SK-N-SH treated with all-trans-retinoic acid at 6 μM for 48 hours (cell line): ENCODE measurements around the gene DPY19L3.
"Not testable (repeated sequence)": the region's sequence is repeated elsewhere in the genome, so short reads cannot be mapped to it uniquely, and the experiment has no call there.

Experiments used
- CSDC2 ChIP-seq: fragments of 250-450 bp; sonication (Bioruptor Pico); IDR thresholded peaks from 2 replicates; pipeline ENCODE4 v1.5.0; 2020; ENCODE audit warnings: mild to moderate bottlenecking, moderate library complexity
- ZC3H10 ChIP-seq: fragments of 250-450 bp; sonication (Bioruptor Pico); IDR thresholded peaks from 2 replicates; pipeline ENCODE4 v1.5.1; 2021; ENCODE audit warnings: mild to moderate bottlenecking, moderate library complexity

DNA sequence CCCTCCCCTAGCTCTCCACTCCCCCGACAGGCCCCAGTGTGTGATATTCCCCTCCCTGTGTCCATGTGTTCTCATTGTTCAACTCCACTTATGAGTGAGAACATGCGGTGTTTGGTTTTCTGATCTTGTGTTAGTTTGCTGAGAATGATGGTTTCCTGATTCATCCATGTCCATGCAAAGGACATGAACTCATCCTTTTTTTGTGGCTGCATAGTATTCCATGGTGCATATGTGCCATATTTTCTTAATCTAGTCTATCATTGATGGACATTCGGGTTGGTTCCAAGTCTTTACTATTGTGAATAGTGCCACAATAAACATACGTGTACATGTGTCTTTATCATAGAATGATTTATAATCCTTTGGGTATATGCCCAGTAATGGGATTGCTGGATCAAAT is 106.9 kb downstream of the DPY19L3 start:
- not testable (repeated sequence) for TF ChIP-seq ZC3H10, CSDC2 (CRISPR knock-in tag)
